ENCODE results near the gene KRTAP6-2.

DNA sequence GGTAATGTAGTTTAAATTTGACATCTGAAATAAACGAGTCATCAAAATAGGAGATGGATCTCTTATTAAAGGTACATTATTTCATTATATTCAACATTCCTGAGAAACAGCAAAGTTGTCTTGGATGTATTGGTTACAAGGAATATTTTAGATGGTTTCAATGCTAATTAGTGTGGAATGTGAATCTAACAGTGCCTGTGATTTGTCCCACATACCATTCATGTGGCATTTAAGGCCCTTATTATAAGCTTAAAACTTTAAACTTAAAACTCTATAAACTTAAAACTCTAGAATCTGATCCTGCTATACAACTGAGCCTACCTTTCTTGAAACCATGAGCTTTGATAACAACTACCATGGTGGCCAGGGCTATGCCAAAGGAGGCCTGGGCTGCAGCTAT lies 2.1 kb upstream of the KRTAP6-2 start, which contains the start of gene KRTAP22-1:
- no peak for TF ChIP-seq EZH2phosphoT487 (IDR thresholded peaks at IDR 0.05; ENCODE audit: insufficient read depth, low read depth)
- no peak for TF ChIP-seq EZH2 (IDR thresholded peaks at IDR 0.05; ENCODE audit: insufficient read depth, poor library complexity, severe bottlenecking)
